Measurements from ENCODE around the gene BEND7.

Gene BEND7

DNA sequence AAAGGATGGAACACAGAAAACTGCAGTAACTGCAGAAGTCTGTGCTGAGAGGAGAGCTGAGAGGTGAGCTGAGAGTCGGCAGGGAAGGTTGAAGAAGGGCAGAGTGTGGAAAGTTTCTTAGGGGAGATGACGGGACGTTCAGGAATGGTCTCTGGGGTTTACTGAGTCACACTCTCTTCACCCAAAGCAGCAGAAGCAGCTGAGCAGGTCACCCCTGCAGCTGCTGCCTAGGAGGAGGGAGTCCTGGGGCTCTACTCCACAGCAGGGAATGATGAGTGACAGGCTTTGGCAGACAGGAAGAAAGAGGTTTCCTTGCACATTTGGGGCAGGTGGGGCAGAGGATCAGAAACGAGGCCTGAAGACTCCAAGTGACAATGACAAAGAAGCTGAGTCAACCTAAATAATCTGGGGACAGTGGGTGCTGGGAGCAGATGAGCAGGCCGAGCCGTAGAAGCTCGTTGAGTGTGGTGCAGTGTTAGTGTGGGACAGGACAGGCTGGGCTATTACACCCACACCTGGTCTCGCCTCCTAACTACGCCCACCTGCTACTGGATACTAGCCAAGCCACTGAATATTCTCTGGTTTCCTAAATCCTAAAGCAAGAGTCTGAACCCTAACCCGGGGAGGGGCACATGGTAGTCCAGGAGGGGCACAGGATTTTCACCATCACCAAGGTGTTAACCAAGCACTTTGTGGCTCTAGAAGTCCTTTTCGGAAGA lies 24.9 kb downstream of the BEND7 start:
- H3K9me3 Mint-ChIP-seq = no peaks in the 10 kb centered on the region
- H3K4me3 Mint-ChIP-seq = no peak overlapping the region
- H3K4me1 Mint-ChIP-seq (ENCODE audit: low read depth) = no peaks in the 10 kb centered on the region
- no peaks in the 10 kb centered on the region for H3K36me3 Mint-ChIP-seq (ENCODE audit: low read depth)
- no peak overlapping the region for H3K27ac Mint-ChIP-seq
- H3K27me3 Mint-ChIP-seq = peaks cover 12% of the 10 kb centered on the region

DNA sequence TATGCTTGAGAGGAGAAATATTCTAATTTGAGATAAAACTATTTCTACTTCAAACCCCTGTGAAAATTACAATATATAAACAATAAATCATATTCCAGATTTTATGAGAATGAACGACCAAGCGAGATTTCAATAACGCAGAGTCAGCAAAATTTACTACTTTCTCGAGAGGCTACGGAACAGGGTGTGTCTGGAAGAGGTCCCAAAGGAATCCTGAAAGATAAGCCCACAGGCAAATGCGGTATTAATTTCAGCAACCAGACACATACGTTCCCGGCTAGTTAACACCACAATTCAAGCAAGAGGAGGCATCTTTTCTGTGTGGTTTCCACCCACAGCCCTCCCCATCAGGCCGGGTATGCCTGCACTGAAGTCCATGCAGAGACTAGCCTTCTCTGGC lies 26.4 kb downstream of the BEND7 start:
- no peaks in the 10 kb centered on the region for H3K9me3 Mint-ChIP-seq
- H3K27ac Mint-ChIP-seq = no peak overlapping the region
- H3K36me3 Mint-ChIP-seq (ENCODE audit: low read depth) = no peaks in the 10 kb centered on the region
- H3K4me3 Mint-ChIP-seq = no peak overlapping the region
- H3K4me1 Mint-ChIP-seq (ENCODE audit: low read depth) = no peaks in the 10 kb centered on the region
- peaks cover 12% of the 10 kb centered on the region for H3K27me3 Mint-ChIP-seq

DNA sequence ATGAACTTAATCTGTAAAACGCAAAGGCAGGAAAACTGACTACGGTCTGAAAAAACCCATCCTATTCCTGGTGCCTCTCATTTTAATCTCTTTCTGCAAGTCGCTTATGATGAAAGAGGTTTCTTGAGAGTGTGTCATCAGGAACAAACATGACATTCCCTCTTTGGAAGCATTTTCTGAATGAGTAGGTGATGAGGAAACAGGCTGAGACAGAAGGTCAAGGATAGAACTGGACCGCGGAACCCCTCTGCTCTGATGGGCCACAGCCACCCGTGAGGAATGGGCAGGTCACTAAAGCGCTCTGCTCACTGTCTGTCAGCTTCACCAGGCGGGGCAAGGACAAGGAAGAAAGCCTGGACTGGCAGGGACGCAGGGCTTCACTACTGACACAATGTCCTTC lies 28.6 kb downstream of the BEND7 start:
- Mint-ChIP-seq H3K36me3 (ENCODE audit: low read depth) (no peaks in the 10 kb centered on the region), H3K4me1 (ENCODE audit: low read depth) (no peaks in the 10 kb centered on the region), H3K9me3 (no peaks in the 10 kb centered on the region), H3K27ac (no peak overlapping the region), H3K4me3 (no peak overlapping the region), H3K27me3 (no peaks in the 10 kb centered on the region)

DNA sequence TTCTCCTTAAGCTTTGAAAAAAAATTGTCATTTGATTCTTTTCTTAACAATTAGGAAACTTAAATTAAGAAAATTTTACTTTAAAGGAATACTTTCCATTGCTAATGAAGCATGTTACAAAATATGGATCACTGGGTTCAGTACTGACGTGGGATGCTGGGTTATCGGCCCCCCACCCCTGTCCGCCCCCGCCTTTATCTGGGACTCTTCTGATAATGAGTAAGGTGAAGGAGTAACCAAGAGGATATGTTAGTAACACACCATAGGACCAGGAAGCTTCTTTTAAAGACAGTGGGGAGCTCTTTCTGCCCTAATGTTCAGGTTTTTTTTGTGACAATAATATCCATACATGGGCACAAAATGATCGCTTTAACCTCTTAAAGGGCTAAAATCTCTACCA lies 29.7 kb downstream of the BEND7 start:
- Mint-ChIP-seq H3K27ac (no peak overlapping the region), H3K4me3 (no peak overlapping the region), H3K9me3 (no peaks in the 10 kb centered on the region), H3K36me3 (ENCODE audit: low read depth) (no peaks in the 10 kb centered on the region), H3K27me3 (peaks cover 4% of the 10 kb centered on the region), H3K4me1 (ENCODE audit: low read depth) (no peaks in the 10 kb centered on the region)

DNA sequence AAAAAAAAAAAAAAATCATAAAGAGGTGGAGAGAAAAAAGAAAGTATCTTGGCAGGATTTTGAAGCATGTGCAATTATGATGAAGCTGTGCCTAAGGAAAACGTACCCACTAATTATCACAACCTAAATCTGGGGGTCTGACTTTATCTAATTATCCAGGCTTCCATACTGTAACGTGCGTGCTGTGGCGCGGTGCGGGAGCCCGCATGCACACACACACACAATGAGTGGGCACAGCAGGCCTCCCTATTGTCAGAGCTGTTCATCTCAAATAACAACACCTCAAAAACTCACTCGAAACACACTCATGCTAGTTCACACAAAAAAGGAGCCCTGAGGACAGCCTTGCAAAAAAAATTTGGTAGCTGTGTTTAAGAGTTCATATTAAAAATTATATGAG lies 31.9 kb downstream of the BEND7 start:
- no peaks in the 10 kb centered on the region for H3K4me1 Mint-ChIP-seq (ENCODE audit: low read depth)
- peaks cover 7% of the 10 kb centered on the region for H3K27me3 Mint-ChIP-seq
- no peak overlapping the region for H3K4me3 Mint-ChIP-seq
- H3K36me3 Mint-ChIP-seq (ENCODE audit: low read depth) = no peaks in the 10 kb centered on the region
- H3K27ac Mint-ChIP-seq = no peak overlapping the region
- no peaks in the 10 kb centered on the region for H3K9me3 Mint-ChIP-seq

DNA sequence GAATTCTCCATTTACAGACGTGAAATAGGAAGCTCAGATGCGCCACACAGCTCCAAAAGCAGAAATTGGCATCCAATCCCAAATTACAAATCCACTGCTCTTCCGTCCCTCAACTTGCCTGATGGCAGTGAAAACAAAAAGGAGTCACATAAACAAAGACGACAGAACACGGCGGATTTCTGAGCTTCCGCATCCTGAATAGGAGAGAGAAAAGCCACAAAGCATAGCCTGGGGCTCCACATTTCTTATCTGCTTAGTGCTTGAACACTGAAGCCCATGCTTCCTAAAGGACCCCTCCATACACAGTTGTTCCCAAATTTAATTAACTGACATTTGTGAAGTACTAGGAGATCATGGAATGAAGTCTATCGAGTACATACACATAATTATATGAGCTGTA lies 32.6 kb downstream of the BEND7 start:
- H3K4me3 Mint-ChIP-seq = no peak overlapping the region
- H3K27ac Mint-ChIP-seq = no peak overlapping the region
- H3K9me3 Mint-ChIP-seq = no peaks in the 10 kb centered on the region
- no peaks in the 10 kb centered on the region for H3K36me3 Mint-ChIP-seq (ENCODE audit: low read depth)
- peaks cover 7% of the 10 kb centered on the region for H3K27me3 Mint-ChIP-seq
- H3K4me1 Mint-ChIP-seq (ENCODE audit: low read depth) = no peaks in the 10 kb centered on the region

DNA sequence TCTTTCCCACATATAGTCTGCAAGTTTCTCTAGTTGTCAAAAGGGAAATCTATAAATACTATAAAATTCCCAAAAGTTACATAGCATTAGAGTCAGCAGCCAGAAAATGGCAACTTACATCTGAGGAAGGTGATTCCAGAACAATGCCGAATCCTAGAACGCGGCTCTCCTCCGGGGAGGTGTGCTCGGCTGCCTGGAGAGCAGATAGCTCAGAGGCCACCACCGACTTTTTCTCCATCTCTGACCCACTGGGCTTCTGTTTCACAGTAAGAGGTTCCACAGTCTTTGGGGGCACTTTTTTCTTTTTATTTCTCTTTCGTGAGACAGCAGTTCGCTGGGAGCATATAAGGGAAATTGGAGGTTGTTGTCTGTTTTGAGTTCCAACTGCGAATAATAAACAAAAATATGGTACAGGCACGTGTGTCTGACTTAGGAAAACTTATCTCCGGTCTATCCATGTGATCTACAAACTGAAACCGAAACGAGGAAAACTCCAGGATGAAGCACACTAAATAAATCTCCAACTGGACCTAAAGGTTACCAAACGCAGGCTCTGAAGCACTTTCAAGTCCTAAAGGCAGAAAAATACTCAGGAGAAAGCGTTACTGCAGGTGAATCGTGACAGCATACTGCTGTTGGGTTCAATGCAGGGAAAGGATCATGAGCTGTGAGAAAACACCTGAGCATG lies 36.2 kb downstream of the BEND7 start:
- H3K4me3 Mint-ChIP-seq = no peak overlapping the region
- H3K27me3 Mint-ChIP-seq = peaks cover 7% of the 10 kb centered on the region
- H3K9me3 Mint-ChIP-seq = no peaks in the 10 kb centered on the region
- no peaks in the 10 kb centered on the region for H3K4me1 Mint-ChIP-seq (ENCODE audit: low read depth)
- H3K36me3 Mint-ChIP-seq (ENCODE audit: low read depth) = no peaks in the 10 kb centered on the region
- no peak overlapping the region for H3K27ac Mint-ChIP-seq

DNA sequence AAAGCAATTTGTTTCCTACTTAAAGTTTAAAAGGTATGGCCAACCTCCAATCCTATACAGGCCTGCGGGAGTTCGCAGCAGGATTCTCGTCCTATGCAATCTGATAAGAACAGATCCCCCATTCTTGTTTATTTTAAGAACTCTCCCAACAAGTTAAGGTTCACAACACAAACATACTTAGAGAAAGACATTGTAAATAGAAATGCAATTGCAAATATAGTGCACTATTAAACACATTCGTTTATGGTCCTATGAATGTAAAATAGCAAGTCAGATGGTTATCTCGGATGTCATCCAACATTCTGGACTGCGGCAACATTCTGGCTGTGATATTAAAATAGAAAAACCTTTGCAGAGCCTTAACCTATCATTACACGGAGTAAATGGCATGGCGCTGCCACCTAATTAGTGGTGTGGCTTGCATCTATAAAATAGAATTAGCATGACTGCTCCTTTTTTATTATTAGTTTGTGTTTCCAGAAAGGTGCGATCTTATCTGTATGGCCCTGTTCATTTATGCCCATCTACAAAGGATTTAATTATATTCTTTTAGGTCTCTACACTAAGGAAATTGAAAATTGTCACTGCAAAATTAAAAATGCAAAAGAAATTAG lies 37.0 kb downstream of the BEND7 start:
- Mint-ChIP-seq H3K9me3 (no peaks in the 10 kb centered on the region), H3K4me1 (ENCODE audit: low read depth) (no peaks in the 10 kb centered on the region), H3K36me3 (ENCODE audit: low read depth) (no peaks in the 10 kb centered on the region), H3K27ac (no peak overlapping the region), H3K27me3 (peaks cover 7% of the 10 kb centered on the region), H3K4me3 (no peak overlapping the region)

DNA sequence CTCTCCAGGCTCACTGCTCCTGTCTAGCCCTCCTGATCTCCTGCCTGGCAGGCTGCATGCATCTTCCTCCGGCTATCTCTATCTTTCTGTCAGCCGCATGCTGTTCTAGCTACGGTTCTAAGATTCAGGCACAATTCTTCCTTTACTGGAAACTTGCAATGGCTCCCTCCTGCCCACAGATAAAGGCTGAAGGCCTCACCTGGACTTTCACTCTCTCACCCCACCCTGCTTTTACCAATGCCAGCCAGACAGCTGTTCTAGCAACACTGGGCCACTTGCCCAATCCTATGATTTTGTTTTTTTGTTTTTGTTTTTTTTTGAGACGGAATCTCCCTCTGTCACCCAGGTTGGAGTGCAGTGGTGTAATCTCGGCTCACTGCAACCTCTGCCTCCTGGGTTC lies 38.3 kb downstream of the BEND7 start:
- Mint-ChIP-seq H3K27me3 (peaks cover 7% of the 10 kb centered on the region), H3K4me1 (ENCODE audit: low read depth) (no peaks in the 10 kb centered on the region), H3K4me3 (no peak overlapping the region), H3K27ac (no peak overlapping the region), H3K36me3 (ENCODE audit: low read depth) (no peaks in the 10 kb centered on the region), H3K9me3 (no peaks in the 10 kb centered on the region)

DNA sequence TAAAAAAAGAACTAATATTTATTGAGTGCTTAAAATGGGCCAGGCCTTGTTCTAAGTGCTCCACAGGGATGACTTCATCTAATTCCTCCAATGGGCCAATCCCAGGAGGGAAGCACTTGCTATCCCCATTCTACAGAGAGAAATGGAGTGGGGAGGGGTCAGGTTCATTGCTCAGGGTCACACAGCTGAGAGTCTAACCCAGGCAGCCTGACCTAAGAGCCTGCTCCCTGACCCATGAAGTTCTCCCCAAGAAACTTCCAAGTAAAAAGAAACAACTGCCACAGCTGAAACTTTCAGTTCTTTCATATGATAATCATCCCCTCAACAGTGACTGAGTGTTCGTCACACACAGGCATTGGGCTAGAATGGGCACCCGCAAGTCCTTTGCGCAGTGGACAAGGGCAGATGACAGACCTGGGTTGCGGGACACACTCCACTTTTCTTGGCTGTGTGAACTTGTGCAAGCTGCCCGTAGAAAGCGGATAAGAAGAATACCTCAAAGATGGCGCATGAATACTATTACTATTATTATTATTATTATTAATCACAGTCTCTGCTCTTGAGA lies 39.7 kb downstream of the BEND7 start:
- Mint-ChIP-seq H3K36me3 (ENCODE audit: low read depth) (no peaks in the 10 kb centered on the region), H3K27me3 (peaks cover 4% of the 10 kb centered on the region), H3K27ac (no peak overlapping the region), H3K4me1 (ENCODE audit: low read depth) (peaks cover under 1% of the 10 kb centered on the region), H3K9me3 (no peaks in the 10 kb centered on the region), H3K4me3 (no peak overlapping the region)

DNA sequence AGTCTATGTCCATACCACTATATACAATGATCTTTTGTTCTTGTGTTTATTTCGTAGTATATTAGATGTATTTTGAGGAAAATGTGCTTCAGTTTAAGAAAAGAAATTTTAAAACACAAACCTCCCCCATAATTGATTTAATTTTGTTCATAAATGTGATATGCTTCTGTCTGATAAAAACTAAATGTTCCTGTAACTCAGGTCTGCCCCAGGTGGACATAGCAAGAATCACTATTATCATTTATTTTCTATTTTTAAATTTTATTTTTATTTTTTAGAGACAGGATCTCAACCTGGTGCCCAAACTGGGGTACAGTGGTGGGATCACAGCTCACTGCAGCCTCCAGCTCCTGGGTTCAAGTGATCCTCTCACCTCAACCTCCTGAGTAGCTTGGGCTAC lies 43.2 kb downstream of the BEND7 start:
- H3K9me3 Mint-ChIP-seq = no peaks in the 10 kb centered on the region
- peaks cover 6% of the 10 kb centered on the region for H3K27me3 Mint-ChIP-seq
- no peak overlapping the region for H3K27ac Mint-ChIP-seq
- H3K36me3 Mint-ChIP-seq (ENCODE audit: low read depth) = no peaks in the 10 kb centered on the region
- peaks cover 8% of the 10 kb centered on the region for H3K4me1 Mint-ChIP-seq (ENCODE audit: low read depth)
- no peak overlapping the region for H3K4me3 Mint-ChIP-seq

DNA sequence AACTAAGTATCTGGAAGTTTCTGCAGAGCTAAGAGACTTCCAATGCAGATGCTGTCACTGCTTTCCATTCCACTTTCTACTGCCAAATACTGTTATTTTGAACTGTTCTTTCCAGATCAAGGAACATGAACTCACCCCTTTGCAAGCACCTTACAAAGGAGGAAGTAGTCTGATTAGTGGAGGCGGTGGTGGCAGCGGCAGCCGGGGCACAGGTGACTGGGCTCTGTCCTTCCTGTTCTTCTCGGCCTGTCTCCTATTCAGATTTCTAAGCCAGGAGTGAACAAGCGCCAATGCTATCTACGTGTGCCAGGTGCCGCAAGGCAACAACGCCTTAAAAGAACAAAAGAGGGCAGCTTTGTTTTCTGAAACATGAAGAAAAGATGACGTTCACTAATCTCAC lies 44.9 kb downstream of the BEND7 start:
- Mint-ChIP-seq H3K4me3 (no peak overlapping the region), H3K27me3 (peaks cover 10% of the 10 kb centered on the region), H3K36me3 (ENCODE audit: low read depth) (no peaks in the 10 kb centered on the region), H3K4me1 (ENCODE audit: low read depth) (peaks cover 8% of the 10 kb centered on the region), H3K9me3 (no peaks in the 10 kb centered on the region), H3K27ac (no peak overlapping the region)

DNA sequence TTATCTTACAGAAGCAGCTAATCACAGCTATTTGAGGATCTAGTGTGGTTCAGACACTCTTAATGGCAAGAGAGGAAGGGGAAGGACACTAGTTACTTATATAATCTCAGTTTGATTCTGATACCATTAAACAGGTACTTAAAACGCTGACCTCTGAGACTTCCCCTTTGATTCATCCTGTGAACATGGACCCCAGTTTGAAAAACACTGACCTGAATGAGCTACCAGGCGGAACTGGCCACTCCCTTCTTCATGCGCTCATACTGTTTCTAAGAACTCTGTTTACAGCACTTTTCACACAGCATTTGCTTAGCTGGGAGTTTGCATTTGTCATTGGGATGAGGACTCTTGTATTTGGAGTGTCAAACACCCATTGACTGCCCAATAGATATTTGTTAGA lies 45.7 kb downstream of the BEND7 start:
- Mint-ChIP-seq H3K36me3 (ENCODE audit: low read depth) (no peaks in the 10 kb centered on the region), H3K27ac (no peak overlapping the region), H3K9me3 (no peaks in the 10 kb centered on the region), H3K4me1 (ENCODE audit: low read depth) (peaks cover 8% of the 10 kb centered on the region), H3K27me3 (peaks cover 10% of the 10 kb centered on the region), H3K4me3 (no peak overlapping the region)

DNA sequence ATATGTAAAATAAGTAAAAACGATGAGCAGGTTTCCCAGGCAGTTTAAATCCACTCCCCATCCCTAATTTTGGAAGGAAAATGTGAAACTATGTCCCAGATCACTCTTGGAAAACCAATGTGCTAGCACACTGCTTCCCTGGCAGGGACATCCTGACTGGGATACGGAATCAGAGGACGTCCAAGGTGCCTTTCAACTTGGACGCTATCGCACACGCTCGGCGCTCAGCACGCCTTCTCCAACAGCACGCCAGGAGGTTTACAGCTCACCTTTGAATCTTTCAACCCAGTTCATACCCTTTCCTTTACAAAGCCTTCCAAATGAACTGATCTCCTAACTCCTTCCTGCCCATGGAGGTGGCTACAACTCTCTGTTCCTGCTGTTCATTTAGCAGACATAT lies 47.1 kb downstream of the BEND7 start:
- H3K27me3 Mint-ChIP-seq = peaks cover 15% of the 10 kb centered on the region

DNA sequence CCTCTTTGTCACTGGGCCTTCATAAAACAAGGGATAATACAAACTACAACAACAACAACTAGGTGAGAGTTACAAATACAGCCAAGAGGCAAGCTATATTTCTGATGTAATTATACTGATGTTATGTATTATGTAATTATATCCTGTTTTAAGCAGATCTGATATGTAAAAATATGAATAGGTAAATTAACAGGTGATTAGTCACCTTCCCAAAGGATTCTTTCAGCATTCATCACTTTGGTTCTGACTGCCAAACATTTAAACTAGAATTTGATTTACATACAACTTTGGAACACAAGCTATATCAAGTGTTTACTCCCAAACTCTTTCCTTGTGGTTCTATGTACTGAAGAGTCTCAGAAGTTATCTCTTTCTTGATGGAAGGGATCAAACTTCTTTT lies 53.7 kb downstream of the BEND7 start:
- H3K4me3 Mint-ChIP-seq = no peak overlapping the region
- no peaks in the 10 kb centered on the region for H3K4me1 Mint-ChIP-seq (ENCODE audit: low read depth)

More for the DNA sequence above, 47.1 kb downstream of the BEND7 start:
- Mint-ChIP-seq H3K27ac (no peak overlapping the region), H3K9me3 (no peaks in the 10 kb centered on the region), H3K36me3 (ENCODE audit: low read depth) (no peaks in the 10 kb centered on the region), H3K4me1 (ENCODE audit: low read depth) (peaks cover 8% of the 10 kb centered on the region), H3K4me3 (no peak overlapping the region)

More for the DNA sequence above, 53.7 kb downstream of the BEND7 start:
- no peak overlapping the region for H3K27ac Mint-ChIP-seq
- no peaks in the 10 kb centered on the region for H3K36me3 Mint-ChIP-seq (ENCODE audit: low read depth)
- peaks cover 7% of the 10 kb centered on the region for H3K27me3 Mint-ChIP-seq
- no peaks in the 10 kb centered on the region for H3K9me3 Mint-ChIP-seq
